HG03439 (cell line): ENCODE results near the gene LDLR.
"Not testable (repeated sequence)": the region's sequence is repeated elsewhere in the genome, so short reads cannot be mapped to it uniquely, and the experiment has no call there.

Experiments
- ATAC-seq: cut with Tn5 transposase; IDR thresholded peaks from one replicate; pipeline ENCODE4 v1.9.1; 2021; ENCODE audit warnings: mild to moderate bottlenecking, moderate library complexity; ENCODE audit not compliant: unreplicated experiment

The LDLR gene

GRCh38 chr19:11070123-11070522 lies 19.1 kb upstream of the LDLR start:
- no peak for ATAC-seq

- no peak for ATAC-seq
Observed at GRCh38 chr19:11073568-11073967, 15.7 kb upstream of the LDLR start.

GRCh38 chr19:11076792-11077191 lies 12.5 kb upstream of the LDLR start:
- not testable (repeated sequence) for ATAC-seq

DNA sequence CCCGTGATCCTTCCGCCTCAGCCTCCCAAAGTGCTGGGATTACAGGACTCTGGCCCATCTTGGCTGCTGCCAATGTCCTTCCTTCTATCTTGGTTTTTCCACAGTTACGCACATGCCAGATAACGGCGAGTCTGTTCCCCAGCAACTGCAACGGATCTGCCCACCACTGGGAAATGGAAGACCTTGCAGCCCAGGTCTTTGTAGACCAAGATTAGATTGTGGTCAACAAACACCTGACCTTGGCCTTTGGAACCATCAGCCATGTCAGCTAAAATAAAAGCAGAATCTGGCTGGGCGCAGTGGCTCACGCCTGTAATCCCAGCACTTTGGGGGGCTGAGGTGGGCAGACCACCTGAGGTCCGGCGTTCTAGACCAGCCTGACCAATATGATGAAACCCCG lies 10.4 kb upstream of the LDLR start:
- no peak for ATAC-seq

- ATAC-seq = no peak
Observed at GRCh38 chr19:11079999-11080398, 9.3 kb upstream of the LDLR start.

GRCh38 chr19:11087870-11088505 lies 1.3 kb upstream of the LDLR start:
- no peak for ATAC-seq

GRCh38 chr19:11088506-11089253 lies 583 bp upstream of the LDLR start:
- no peak for ATAC-seq

GRCh38 chr19:11090014-11090263 lies 676 bp downstream of the LDLR start:
- not testable (repeated sequence) for ATAC-seq

GRCh38 chr19:11090264-11090996 lies 1.2 kb downstream of the LDLR start:
- ATAC-seq = peak; percentile 73

DNA sequence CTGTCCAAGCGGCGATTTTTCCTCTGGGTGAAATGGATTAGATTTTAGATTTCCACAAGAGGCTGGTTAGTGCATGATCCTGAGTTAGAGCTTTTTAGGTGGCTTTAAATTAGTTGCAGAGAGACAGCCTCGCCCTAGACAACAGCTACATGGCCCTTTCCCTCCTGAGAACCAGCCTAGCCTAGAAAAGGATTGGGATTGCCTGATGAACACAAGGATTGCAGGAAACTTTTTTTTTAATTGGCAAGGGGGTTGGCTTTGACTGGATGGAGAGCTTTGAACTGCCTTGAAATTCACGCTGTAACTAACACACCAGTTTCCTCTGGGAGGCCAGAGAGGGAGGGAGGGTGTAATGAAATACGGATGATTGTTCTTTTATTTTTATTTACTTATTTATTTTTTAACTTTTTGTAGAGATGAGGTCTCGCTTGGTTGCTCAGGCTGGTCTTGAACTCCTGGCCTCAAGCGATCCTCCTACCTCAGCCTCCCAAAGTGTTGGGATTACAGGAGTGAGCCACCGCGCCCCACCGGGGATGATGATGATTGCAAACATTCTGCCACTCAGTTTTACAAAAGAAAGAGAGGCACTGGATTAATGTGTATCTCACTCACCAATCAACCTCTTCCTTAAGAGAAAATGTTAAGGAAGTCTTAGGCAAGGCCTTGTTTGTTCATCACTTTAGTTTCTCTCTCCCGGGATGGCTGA lies 1.9 kb downstream of the LDLR start:
- no peak for ATAC-seq

DNA sequence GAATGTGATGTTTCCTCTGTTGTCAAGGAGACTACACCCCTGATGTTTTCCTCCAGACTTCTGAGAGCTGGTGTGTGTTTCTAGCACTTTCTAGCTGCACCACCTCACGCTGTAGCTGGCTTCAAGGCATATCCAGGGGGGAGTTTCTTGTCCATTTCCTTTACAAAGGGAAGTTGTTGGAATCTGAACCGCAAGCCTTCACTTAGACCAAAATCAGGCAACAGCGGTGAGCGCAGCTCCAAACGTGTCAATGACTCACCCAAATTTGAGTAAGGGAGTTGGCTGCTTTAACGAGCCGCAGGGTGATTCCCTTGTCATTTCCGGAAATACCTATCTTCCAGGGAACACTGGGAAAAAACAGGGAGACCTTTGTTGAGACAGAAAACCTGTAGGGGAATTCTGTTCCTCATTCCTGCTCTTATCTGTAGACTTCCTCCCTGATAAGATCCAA lies 2.5 kb downstream of the LDLR start:
- ATAC-seq = no peak

GRCh38 chr19:11092181-11092538 lies 2.9 kb downstream of the LDLR start:
- no peak for ATAC-seq

DNA sequence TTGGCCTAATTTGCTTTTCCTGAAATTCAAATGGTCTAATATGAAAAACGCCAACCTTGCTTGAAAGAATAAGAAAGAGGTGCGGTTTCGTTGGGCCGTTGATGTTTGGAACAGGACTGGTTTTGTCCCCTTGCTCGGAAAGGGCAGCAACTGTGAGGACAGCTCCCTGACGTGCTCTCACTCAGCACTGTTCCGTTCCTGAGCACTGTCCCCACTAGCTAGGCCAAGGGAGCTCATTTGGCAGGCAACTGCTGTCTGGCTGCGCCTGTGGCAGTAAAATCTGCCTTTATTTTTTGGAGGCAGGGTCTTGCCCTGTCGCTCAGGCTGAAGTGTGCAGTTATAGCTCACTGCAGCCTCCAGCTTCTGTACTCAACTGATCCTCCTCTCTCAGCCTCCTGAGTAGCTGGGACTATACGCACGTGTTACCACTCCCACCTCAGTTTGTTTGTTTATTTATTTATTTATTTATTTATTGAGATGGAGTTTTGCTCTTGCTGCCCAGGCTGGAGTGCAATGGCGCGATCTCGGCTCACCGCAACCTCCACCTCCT lies 4.5 kb downstream of the LDLR start:
- ATAC-seq = no peak

- no peak for ATAC-seq
Observed at GRCh38 chr19:11094520-11094894, 5.2 kb downstream of the LDLR start.

GRCh38 chr19:11096210-11096841 lies 7.1 kb downstream of the LDLR start:
- ATAC-seq = peak; percentile 55

GRCh38 chr19:11097367-11097766 lies 8.1 kb downstream of the LDLR start:
- ATAC-seq = not testable (repeated sequence)

DNA sequence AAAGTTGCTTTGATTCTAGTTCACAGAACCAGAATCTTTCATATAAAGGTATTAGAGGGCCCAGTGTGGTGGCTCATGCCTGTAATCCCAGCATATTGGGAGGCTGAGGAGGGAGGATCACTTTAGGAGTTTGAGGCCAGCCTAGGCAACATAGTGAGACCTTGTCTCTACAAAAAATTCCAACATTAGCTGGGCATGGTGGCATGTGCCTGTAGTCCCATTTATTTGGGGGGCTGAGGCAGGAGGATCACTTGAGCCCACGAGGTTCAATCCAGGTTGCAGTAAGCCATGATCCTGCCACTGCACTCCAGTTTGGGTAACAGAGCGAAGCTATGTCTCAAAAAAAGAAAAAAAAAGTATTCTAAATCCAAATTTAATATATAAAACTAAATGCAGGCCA lies 9.1 kb downstream of the LDLR start:
- no peak for ATAC-seq

DNA sequence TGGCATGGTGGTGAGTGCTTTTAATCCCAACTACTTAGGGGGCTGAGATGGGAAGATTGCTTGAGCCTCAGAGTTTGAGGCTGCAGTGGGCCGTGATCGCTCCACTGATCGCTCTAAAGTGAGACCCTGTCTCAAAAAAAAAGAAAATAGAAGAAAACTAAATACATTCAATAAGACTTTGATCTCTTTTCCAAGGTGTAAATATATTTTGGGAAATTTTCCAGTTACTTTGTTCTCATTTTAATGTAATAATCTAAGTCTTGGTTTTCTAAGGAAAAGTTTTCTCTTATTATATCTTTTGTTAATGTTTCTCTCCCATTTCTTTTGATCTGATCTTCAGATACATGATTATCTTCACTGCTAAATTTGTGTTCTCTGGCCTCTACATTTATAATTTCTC lies 9.6 kb downstream of the LDLR start:
- no peak for ATAC-seq

- no peak for ATAC-seq
Observed at GRCh38 chr19:11100049-11100448, 10.8 kb downstream of the LDLR start.

GRCh38 chr19:11101057-11101456 lies 11.8 kb downstream of the LDLR start:
- no peak for ATAC-seq

- no peak for ATAC-seq
Observed at GRCh38 chr19:11102944-11103343, 13.7 kb downstream of the LDLR start.
